IPS-18c (cell line): ENCODE results near the gene GP2.

Source experiments
- H3K4me3 ChIP-seq: 2 replicates; pipeline ENCODE4 v1.7.0; 2013; ENCODE audit warnings: low read depth, mild to moderate bottlenecking, low read length, moderate library complexity; ENCODE audit not compliant: insufficient read depth
- H3K9me3 ChIP-seq: one replicate; pipeline ENCODE4 v1.6.1; 2013; ENCODE audit warnings: mild to moderate bottlenecking, low read length, moderate library complexity; ENCODE audit not compliant: control insufficient read depth, insufficient read depth

Gene GP2

GRCh38 chr16:20327444-20328041 lies at the start of gene GP2:
TSS of gene GP2 (minus strand) at chr16:20327513. CDS start at chr16:20326431, 1,082 bp downstream.
- Histone ChIP-seq H3K9me3 (no peaks in the 10 kb centered on the region), H3K4me3 (no peak within 1 kb of the TSS)

GRCh38 chr16:20372701-20373100 lies 45.4 kb upstream of the GP2 start:
- Histone ChIP-seq H3K9me3 (peaks cover 2% of the 10 kb centered on the region), H3K4me3 (no peak overlapping the region)

GRCh38 chr16:20369452-20370054 lies 42.2 kb upstream of the GP2 start:
- peaks cover 2% of the 10 kb centered on the region for H3K9me3 ChIP-seq
- H3K4me3 ChIP-seq, result no peak overlapping the region

- H3K4me3 ChIP-seq, result no peak overlapping the region
- H3K9me3 ChIP-seq, result peaks cover 2% of the 10 kb centered on the region
Observed at GRCh38 chr16:20364051-20364450, 36.7 kb upstream of the GP2 start.

- Histone ChIP-seq H3K4me3 (no peak overlapping the region), H3K9me3 (no peaks in the 10 kb centered on the region)
Observed at GRCh38 chr16:20363191-20363590, 35.9 kb upstream of the GP2 start.

- H3K9me3 ChIP-seq, result peaks cover 2% of the 10 kb centered on the region
- no peak overlapping the region for H3K4me3 ChIP-seq
Observed at GRCh38 chr16:20359997-20360396, 32.7 kb upstream of the GP2 start.

GRCh38 chr16:20355114-20355782 lies 27.9 kb upstream of the GP2 start:
- Histone ChIP-seq H3K4me3 (no peak overlapping the region), H3K9me3 (peaks cover 2% of the 10 kb centered on the region)

- no peak overlapping the region for H3K4me3 ChIP-seq
- H3K9me3 ChIP-seq, result peaks cover 2% of the 10 kb centered on the region
Observed at GRCh38 chr16:20353379-20353778, 26.1 kb upstream of the GP2 start.

- H3K9me3 ChIP-seq, result peaks cover 2% of the 10 kb centered on the region
- H3K4me3 ChIP-seq, result no peak within 1 kb of the TSS
Observed at GRCh38 chr16:20352615-20353014, 25.3 kb upstream of the GP2 start, which contains the start of gene UMOD. TSS of gene UMOD (minus strand) at chr16:20352715. CDS start at chr16:20350737, 1,978 bp downstream.

- no peaks in the 10 kb centered on the region for H3K9me3 ChIP-seq
Observed at GRCh38 chr16:20349615-20350014, 22.3 kb upstream of the GP2 start.

GRCh38 chr16:20348365-20349185 lies 21.3 kb upstream of the GP2 start:
- Histone ChIP-seq H3K9me3 (no peaks in the 10 kb centered on the region), H3K4me3 (no peak overlapping the region)

More at GRCh38 chr16:20349615-20350014, 22.3 kb upstream of the GP2 start:
- no peak overlapping the region for H3K4me3 ChIP-seq

GRCh38 chr16:20347666-20348364 lies 20.5 kb upstream of the GP2 start:
- Histone ChIP-seq H3K4me3 (no peak overlapping the region), H3K9me3 (no peaks in the 10 kb centered on the region)

GRCh38 chr16:20344611-20345010 lies 17.3 kb upstream of the GP2 start:
- no peak overlapping the region for H3K4me3 ChIP-seq
- no peaks in the 10 kb centered on the region for H3K9me3 ChIP-seq

GRCh38 chr16:20339744-20340143 lies 12.4 kb upstream of the GP2 start:
- H3K4me3 ChIP-seq, result no peak overlapping the region
- H3K9me3 ChIP-seq, result no peaks in the 10 kb centered on the region

GRCh38 chr16:20336955-20337354 lies 9.6 kb upstream of the GP2 start:
- no peak overlapping the region for H3K4me3 ChIP-seq
- H3K9me3 ChIP-seq, result no peaks in the 10 kb centered on the region

GRCh38 chr16:20334396-20334795 lies 7.1 kb upstream of the GP2 start:
- no peaks in the 10 kb centered on the region for H3K9me3 ChIP-seq
- no peak overlapping the region for H3K4me3 ChIP-seq

GRCh38 chr16:20333120-20333519 lies 5.8 kb upstream of the GP2 start:
- Histone ChIP-seq H3K9me3 (no peaks in the 10 kb centered on the region), H3K4me3 (no peak overlapping the region)
